H9 (cell line): ENCODE data around the gene MEF2C. TPM values are rescaled to one million over a fixed set of nuclear protein-coding genes. Genes with fewer than 3 reads are reported as not detected.

ENCODE experiments used
- DNase-seq: peaks from one replicate; pipeline ENCODE4 v3.0.0-alpha.2; 2017
- H2AFZ ChIP-seq: one replicate; pipeline ENCODE4 v1.6.1; 2013; ENCODE audit warnings: mild to moderate bottlenecking, low read length, control low read depth, moderate library complexity
- H2AK5ac ChIP-seq: 2 replicates; pipeline ENCODE4 v1.6.1; 2013; ENCODE audit warnings: low read length, control low read depth, mixed read lengths; ENCODE audit not compliant: insufficient read length
- H2BK120ac ChIP-seq: one replicate; pipeline ENCODE4 v1.6.1; 2013; ENCODE audit warnings: low read depth, mild to moderate bottlenecking, low read length, control low read depth, inconsistent platforms; ENCODE audit not compliant: poor library complexity, severe bottlenecking
- H2BK12ac ChIP-seq: 2 replicates; pipeline ENCODE4 v1.6.1; 2013; ENCODE audit warnings: low read length, control low read depth, mixed read lengths, low read depth; ENCODE audit not compliant: insufficient read length
- H2BK15ac ChIP-seq: 2 replicates; pipeline ENCODE4 v1.6.1; 2013; ENCODE audit warnings: low read depth, low read length, control low read depth
- H2BK20ac ChIP-seq: one replicate; pipeline ENCODE4 v1.6.1; 2013; ENCODE audit warnings: low read depth, mild to moderate bottlenecking, low read length, control low read depth, inconsistent platforms; ENCODE audit not compliant: poor library complexity, severe bottlenecking
- H2BK5ac ChIP-seq: 2 replicates; pipeline ENCODE4 v1.6.1; 2013; ENCODE audit warnings: low read length, control low read depth, mixed read lengths; ENCODE audit not compliant: insufficient read length
- H3K14ac ChIP-seq: 2 replicates; pipeline ENCODE4 v1.6.1; 2013; ENCODE audit warnings: low read length, control low read depth; ENCODE audit not compliant: insufficient read depth
- H3K18ac ChIP-seq: 2 replicates; pipeline ENCODE4 v1.6.1; 2013; ENCODE audit warnings: low read depth, mild to moderate bottlenecking, mixed read lengths, low read length, control low read depth; ENCODE audit not compliant: insufficient read length
- H3K23ac ChIP-seq: 2 replicates; pipeline ENCODE4 v1.6.1; 2013; ENCODE audit warnings: low read length, control low read depth, mixed read lengths, low read depth; ENCODE audit not compliant: insufficient read length
- H3K23me2 ChIP-seq: 2 replicates; pipeline ENCODE4 v1.6.1; 2013; ENCODE audit warnings: low read depth, mild to moderate bottlenecking, mixed read lengths, low read length, control low read depth; ENCODE audit not compliant: insufficient read length, poor library complexity, severe bottlenecking
- H3K27ac ChIP-seq: 2 replicates; pipeline ENCODE4 v1.5.1; 2013; ENCODE audit warnings: low read length, control low read depth, mixed read lengths, low read depth; ENCODE audit not compliant: insufficient read length
- H3K27me3 ChIP-seq: 2 replicates; pipeline ENCODE4 v1.6.1; 2013; ENCODE audit warnings: low read length, control low read depth, inconsistent platforms; ENCODE audit not compliant: insufficient read depth
- H3K4ac ChIP-seq: 2 replicates; pipeline ENCODE4 v1.6.1; 2013; ENCODE audit warnings: low read depth, mild to moderate bottlenecking, control low read depth, inconsistent platforms, low read length, moderate library complexity
- H3K4me1 ChIP-seq: 2 replicates; pipeline ENCODE4 v1.6.1; 2013; ENCODE audit warnings: low read length, control low read depth, inconsistent platforms; ENCODE audit not compliant: insufficient read depth
- H3K4me2 ChIP-seq: 2 replicates; pipeline ENCODE4 v1.6.1; 2013; ENCODE audit warnings: low read length, control low read depth, mixed read lengths; ENCODE audit not compliant: insufficient read length, insufficient read depth
- H3K56ac ChIP-seq: 2 replicates; pipeline ENCODE4 v1.6.1; 2013; ENCODE audit warnings: low read depth, mild to moderate bottlenecking, mixed read lengths, low read length, control low read depth; ENCODE audit not compliant: insufficient read length
- H3K79me1 ChIP-seq: 2 replicates; pipeline ENCODE4 v1.6.1; 2013; ENCODE audit warnings: low read depth, mild to moderate bottlenecking, moderate library complexity, low read length, control low read depth, inconsistent platforms; ENCODE audit not compliant: insufficient read depth, poor library complexity, severe bottlenecking
- H3K79me2 ChIP-seq: 2 replicates; pipeline ENCODE4 v1.6.1; 2013; ENCODE audit warnings: low read length, control low read depth, inconsistent platforms; ENCODE audit not compliant: insufficient read depth
- H3K9ac ChIP-seq: 2 replicates; pipeline ENCODE4 v1.6.1; 2013; ENCODE audit warnings: low read length, control low read depth, mixed read lengths; ENCODE audit not compliant: insufficient read length; ENCODE audit errors: extremely low read depth
- H3K9me3 ChIP-seq: one replicate; pipeline ENCODE4 v1.6.1; 2013; ENCODE audit warnings: low read depth, low read length, inconsistent platforms; ENCODE audit not compliant: control insufficient read depth
- H3T11ph ChIP-seq: one replicate; pipeline ENCODE4 v1.6.1; 2013; ENCODE audit warnings: mild to moderate bottlenecking, low read length, control low read depth, inconsistent platforms
- H4K20me1 ChIP-seq: one replicate; pipeline ENCODE4 v1.6.1; 2013; ENCODE audit not compliant: control insufficient read depth, insufficient read length, insufficient read depth
- H4K5ac ChIP-seq: 2 replicates; pipeline ENCODE4 v1.6.1; 2013; ENCODE audit warnings: low read depth, mild to moderate bottlenecking, mixed read lengths, low read length, control low read depth; ENCODE audit not compliant: insufficient read length
- H4K8ac ChIP-seq: replicated peaks from 2 replicates; pipeline ENCODE4 v1.6.1; 2013; ENCODE audit warnings: low read length, control low read depth, mixed read lengths, low read depth; ENCODE audit not compliant: insufficient read length
- H4K91ac ChIP-seq: 2 replicates; pipeline ENCODE4 v1.6.1; 2013; ENCODE audit warnings: low read depth, mild to moderate bottlenecking, moderate library complexity, mixed read lengths, low read length, control low read depth; ENCODE audit not compliant: insufficient read length
- H3K27ac Mint-ChIP-seq, 3 experiments: 2 replicates in 2 of 3; 3 replicates in 1 of 3; pipeline ENCODE4 v1.8.0; 2020 to 2021; ENCODE audit warnings: mixed read lengths in 3 of 3, mild to moderate bottlenecking in 1 of 3, moderate library complexity in 1 of 3
- H3K27me3 Mint-ChIP-seq: 2 replicates; pipeline ENCODE4 v1.8.0; 2021; ENCODE audit warnings: low read depth, mild to moderate bottlenecking, moderate library complexity, mixed read lengths
- H3K36me3 Mint-ChIP-seq, 3 experiments: 2 replicates in 2 of 3; 3 replicates in 1 of 3; pipeline ENCODE4 v1.8.0; 2020 to 2021; ENCODE audit warnings: low read depth in 3 of 3, mixed read lengths in 3 of 3; ENCODE audit not compliant: insufficient read depth in 1 of 3
- H3K4me1 Mint-ChIP-seq, 2 experiments: 2 replicates each; pipeline ENCODE4 v1.8.0; 2020; ENCODE audit warnings: mixed read lengths in 2 of 2
- H3K4me3 Mint-ChIP-seq, 2 experiments: 2 replicates in 1 of 2; 3 replicates in 1 of 2; pipeline ENCODE4 v1.8.0; 2020 to 2021; ENCODE audit warnings: mild to moderate bottlenecking in 2 of 2, mixed read lengths in 2 of 2, moderate library complexity in 1 of 2
- H3K9me3 Mint-ChIP-seq, 2 experiments: 2 replicates in 1 of 2; 3 replicates in 1 of 2; pipeline ENCODE4 v1.8.0; 2020; ENCODE audit warnings: mild to moderate bottlenecking in 2 of 2, mixed read lengths in 2 of 2, moderate library complexity in 1 of 2
- WGBS: extraction: QIAGEN DNeasy Blood & Tissue Kit; methylation state at CpG from one replicate; pipeline ENCODE4 v1.1.7; 2013; ENCODE audit warnings: missing lambda C conversion rate, low lambda C conversion rate, mixed read lengths; ENCODE audit not compliant: insufficient read length; ENCODE audit errors: extremely low coverage; 5-methylcytosine and 5-hydroxymethylcytosine counted together
- total RNA-seq: library from RNA; stranded (reverse); gene quantifications from 2 replicates; pipeline ENCODE4 v1.2.1, GENCODE V29; 2021
- TF ChIP-seq, protein P1 (sequence below): fragments of 200-600 bp; sonication (generic); conservative IDR thresholded peaks from 3 replicates; pipeline ENCODE4 v1.8.0; 2021; ENCODE audit warnings: antibody characterized with exemption, mild to moderate bottlenecking

Gene MEF2C
- total RNA-seq, 1 experiment from 2014 or later = 0.11 TPM

DNA sequence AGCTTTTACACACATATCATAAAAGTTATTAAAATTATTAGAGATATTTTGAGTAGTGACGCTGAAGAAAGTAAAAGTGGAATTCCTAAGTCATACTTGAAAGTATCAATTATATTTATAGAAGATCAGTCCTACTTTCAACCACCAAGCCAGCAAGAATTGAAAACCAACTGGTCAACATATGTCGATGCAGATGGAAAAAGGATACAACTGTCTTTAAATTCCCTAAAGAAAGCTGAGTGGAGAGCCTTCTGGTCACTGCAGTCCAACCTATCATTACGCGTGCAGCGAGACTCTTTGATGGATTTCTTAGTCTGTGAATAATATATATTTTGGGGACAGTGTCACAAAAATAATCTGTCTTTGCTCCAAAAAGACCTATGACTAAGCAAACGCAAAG, 15.3 kb downstream of the MEF2C start:
- H3K27me3 Mint-ChIP-seq = no peaks in the 10 kb centered on the region
- H4K5ac ChIP-seq = no peak overlapping the region
- no peaks in the 10 kb centered on the region for H3K23me2 ChIP-seq
- no peaks in the 10 kb centered on the region for H3K79me1 ChIP-seq
- no peaks in the 10 kb centered on the region for H4K20me1 ChIP-seq
- TF ChIP-seq, protein P1, sequence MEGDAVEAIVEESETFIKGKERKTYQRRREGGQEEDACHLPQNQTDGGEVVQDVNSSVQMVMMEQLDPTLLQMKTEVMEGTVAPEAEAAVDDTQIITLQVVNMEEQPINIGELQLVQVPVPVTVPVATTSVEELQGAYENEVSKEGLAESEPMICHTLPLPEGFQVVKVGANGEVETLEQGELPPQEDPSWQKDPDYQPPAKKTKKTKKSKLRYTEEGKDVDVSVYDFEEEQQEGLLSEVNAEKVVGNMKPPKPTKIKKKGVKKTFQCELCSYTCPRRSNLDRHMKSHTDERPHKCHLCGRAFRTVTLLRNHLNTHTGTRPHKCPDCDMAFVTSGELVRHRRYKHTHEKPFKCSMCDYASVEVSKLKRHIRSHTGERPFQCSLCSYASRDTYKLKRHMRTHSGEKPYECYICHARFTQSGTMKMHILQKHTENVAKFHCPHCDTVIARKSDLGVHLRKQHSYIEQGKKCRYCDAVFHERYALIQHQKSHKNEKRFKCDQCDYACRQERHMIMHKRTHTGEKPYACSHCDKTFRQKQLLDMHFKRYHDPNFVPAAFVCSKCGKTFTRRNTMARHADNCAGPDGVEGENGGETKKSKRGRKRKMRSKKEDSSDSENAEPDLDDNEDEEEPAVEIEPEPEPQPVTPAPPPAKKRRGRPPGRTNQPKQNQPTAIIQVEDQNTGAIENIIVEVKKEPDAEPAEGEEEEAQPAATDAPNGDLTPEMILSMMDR = no peak
- H2BK5ac ChIP-seq = no peak overlapping the region
- no peak overlapping the region for H3K18ac ChIP-seq
- H3K9me3 ChIP-seq = no peaks in the 10 kb centered on the region
- no peaks in the 10 kb centered on the region for H3K79me2 ChIP-seq
- no peak overlapping the region for H2AFZ ChIP-seq
- WGBS = no CpG with 5 or more reads among the region's 6 CpGs
- H2AK5ac ChIP-seq = no peak overlapping the region
- H3K4me1 ChIP-seq = no peaks in the 10 kb centered on the region
- H3K9me3 Mint-ChIP-seq = no peaks in the 10 kb centered on the region
- no peak overlapping the region for H2BK15ac ChIP-seq
- H3K27ac ChIP-seq = no peak overlapping the region
- no peak overlapping the region for H4K8ac ChIP-seq
- H3K27me3 ChIP-seq = no peaks in the 10 kb centered on the region
- no peak overlapping the region for H3K14ac ChIP-seq
- H3K4me3 Mint-ChIP-seq = no peak overlapping the region
- no peak overlapping the region for H3K9ac ChIP-seq
- no peak overlapping the region for H3K4ac ChIP-seq
- no peak overlapping the region for H3T11ph ChIP-seq
- no peak overlapping the region for H4K91ac ChIP-seq
- no peak overlapping the region for H3K27ac Mint-ChIP-seq
- H2BK120ac ChIP-seq = no peak overlapping the region
- H3K4me2 ChIP-seq = no peak overlapping the region
- H3K36me3 Mint-ChIP-seq = no peaks in the 10 kb centered on the region
- no peak overlapping the region for H2BK12ac ChIP-seq
- H2BK20ac ChIP-seq = no peak overlapping the region
- H3K56ac ChIP-seq = no peak overlapping the region
- H3K4me1 Mint-ChIP-seq = no peaks in the 10 kb centered on the region
- H3K23ac ChIP-seq = no peak overlapping the region
- DNase-seq = no peak
